Fibroblast of lung (primary cell): ENCODE results near the gene MYRIP.

Source experiments
- CTCF ChIP-seq, 2 donors: IDR thresholded peaks in 1 of 2; conservative IDR thresholded peaks in 1 of 2; 1 replicate in 1 of 2; 2 replicates in 1 of 2; pipeline ENCODE4 v1.5.1; 2011 to 2012; ENCODE audit warnings: low read length in 2 of 2, control low read depth in 1 of 2, inconsistent platforms in 1 of 2, low read depth in 1 of 2, mild to moderate bottlenecking in 1 of 2
- EZH2 ChIP-seq: IDR thresholded peaks from 2 replicates; pipeline ENCODE4 v1.5.1; 2012; ENCODE audit warnings: low read length, control low read depth, mild to moderate bottlenecking; ENCODE audit errors: missing control alignments

- TF ChIP-seq EZH2 (no peak), CTCF (conservative IDR thresholded peaks at IDR 0.05 in 1 of 2, IDR thresholded peaks at IDR 0.05 in 1 of 2; ENCODE audit: low read depth in 1 of 2, low read length in 2 of 2) (no peak)
Observed at GRCh38 chr3:40166997-40167396, 357.6 kb downstream of the MYRIP start.
